ENCODE results near the gene GPR61.
A peak's percentile ranks its signal among the peaks of the same experiment; 100 is the strongest.

The GPR61 gene

GRCh38 chr1:109570414-109570813 lies 30.7 kb downstream of the GPR61 start:
- no peak for DNase-seq (ENCODE audit: low read depth)

GRCh38 chr1:109573785-109574184 lies 34.1 kb downstream of the GPR61 start:
- no peak for DNase-seq (ENCODE audit: low read depth)

DNA sequence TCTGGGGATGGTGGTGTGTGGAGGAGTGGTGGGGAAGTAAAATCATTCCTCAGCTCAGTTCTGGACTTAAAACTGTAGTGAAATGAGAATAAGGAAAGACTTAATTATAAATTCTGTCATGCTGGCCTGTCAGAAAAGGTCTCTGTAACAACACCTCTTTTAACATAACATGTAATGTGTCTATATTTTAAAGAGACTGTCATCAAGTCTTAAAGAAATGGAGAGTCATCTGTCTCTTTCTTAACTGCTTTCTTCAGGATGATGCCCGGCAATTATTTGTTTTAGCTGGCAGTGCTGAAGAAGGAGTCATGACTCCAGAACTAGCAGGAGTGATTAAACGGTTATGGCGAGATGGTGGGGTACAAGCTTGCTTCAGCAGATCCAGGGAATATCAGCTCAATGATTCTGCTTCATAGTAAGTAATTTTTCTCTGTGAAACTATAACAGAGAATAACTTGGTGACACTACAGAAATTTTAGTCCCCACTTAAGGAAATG lies 39.3 kb downstream of the GPR61 start:
- DNase-seq (ENCODE audit: low read depth): no peak

DNA sequence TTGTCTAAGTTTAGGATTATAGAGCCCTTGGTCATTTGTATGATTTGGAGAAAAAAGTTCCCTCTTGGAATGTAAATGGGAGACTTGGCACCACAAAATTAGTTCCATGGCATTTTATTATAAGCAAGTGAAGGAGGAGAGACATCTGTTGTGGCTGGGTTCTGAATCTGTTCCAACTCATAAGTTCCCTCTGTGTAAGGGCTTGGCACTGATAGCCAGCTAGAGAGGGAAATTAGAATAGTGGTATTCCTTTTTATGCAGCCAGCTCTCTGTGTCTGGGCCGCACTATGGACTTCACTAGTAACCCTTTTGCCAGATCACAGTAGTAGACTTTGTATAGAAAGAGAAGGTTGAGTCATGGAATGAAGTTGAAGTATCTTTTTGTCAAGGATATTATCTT lies 39.8 kb downstream of the GPR61 start:
- no peak for DNase-seq (ENCODE audit: low read depth)

GRCh38 chr1:109582021-109582420 lies 42.3 kb downstream of the GPR61 start:
- no peak for DNase-seq (ENCODE audit: low read depth)

DNA sequence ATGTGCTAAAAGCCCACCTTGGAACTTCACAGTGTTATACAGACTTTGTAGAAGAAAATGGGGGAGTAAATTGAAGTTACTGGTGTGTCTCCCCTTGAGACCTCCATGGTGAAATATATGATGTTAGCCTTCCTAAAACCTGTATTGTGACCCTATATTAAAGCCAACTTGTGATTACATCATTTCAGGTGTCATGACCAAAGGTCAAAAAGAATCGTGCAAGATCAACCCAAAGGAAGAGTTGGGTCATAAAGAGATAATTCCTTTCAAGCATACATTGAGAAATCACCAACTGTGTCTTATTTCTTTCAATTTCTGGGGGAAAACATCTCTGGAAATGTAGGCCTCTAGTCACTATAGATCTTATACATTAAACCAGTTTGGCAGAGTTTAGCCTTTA lies 45.1 kb downstream of the GPR61 start:
- DNase-seq (ENCODE audit: low read depth): no peak

- DNase-seq (ENCODE audit: low read depth): no peak
Measured at GRCh38 chr1:109586055-109586454, 46.4 kb downstream of the GPR61 start.

DNA sequence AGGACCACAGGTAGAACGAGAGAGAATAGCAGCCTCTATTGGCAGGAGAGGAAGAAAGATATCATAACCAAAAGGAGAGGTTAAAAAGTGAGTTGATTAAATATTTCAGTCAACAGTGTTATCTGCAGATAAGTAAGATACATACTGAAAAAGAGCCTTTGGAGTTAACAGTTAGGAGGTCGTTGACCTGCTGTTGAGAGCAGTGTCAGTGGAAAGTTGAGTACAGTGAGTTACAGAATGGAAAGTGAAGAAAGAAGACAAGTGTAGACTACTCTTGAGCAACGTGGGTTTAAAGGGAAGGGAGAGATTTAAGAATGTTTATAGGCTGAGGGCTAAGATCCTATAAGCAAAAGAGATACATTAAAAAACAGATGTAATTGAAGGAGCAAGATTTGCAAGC lies 49.5 kb downstream of the GPR61 start:
- no peak for DNase-seq (ENCODE audit: low read depth)

GRCh38 chr1:109589679-109590078 lies 50.0 kb downstream of the GPR61 start:
- no peak for DNase-seq (ENCODE audit: low read depth)

DNA sequence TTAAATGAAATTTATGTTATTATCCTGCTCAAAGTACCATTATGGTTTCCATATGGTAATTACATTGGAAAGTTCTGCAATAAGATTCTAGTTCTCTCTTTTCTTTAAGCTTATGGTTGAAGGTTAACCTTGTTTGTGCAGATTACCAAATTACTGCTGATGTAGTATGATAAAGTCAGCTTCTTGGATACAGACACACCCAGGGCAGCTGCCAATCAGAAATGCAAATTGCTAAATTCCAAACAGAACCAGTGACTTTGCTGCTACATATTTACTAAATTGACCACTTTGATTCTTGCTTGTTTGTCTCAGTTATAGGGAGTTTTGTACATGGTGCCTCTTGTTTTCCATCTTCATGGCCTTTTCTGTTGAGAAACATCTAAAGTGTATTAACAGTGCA lies 53.2 kb downstream of the GPR61 start:
- no peak for DNase-seq (ENCODE audit: low read depth)

DNA sequence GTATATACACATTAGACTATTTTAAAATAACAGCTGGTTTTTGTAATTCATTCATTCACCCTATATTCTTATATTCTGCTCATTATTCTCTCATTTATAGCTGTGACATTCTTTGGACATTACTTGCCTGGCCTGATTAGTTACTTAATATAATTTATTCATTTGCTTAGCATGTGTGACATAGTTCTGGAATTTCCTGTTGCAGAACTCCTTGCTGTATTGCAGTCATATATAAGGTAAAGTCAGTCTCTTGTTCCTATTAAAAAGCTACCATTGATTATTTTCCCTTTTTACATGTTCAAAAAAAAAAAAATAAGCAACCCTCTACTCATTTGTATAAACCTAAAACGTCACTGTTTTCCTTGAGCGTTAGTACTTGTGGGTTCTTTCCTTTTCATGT lies 55.9 kb downstream of the GPR61 start:
- DNase-seq (ENCODE audit: low read depth): peak; percentile 48

Data from ELR (cell line).